M059J (cell line): ENCODE measurements around the gene RALB. TPM values are rescaled to one million over a fixed set of nuclear protein-coding genes. Genes with fewer than 3 reads are reported as not detected.

Experiments
- DNase-seq: peaks from one replicate; pipeline ENCODE4 v3.0.0-alpha.2; 2012; ENCODE audit warnings: low read depth
- total RNA-seq: library from RNA; depleted of rRNA; stranded (reverse); fragments of >200 nt; shearing (Covaris generic); gene quantifications from 2 replicates; pipeline ENCODE4 v1.2.3, GENCODE V29; 2014; rRNA removed

RALB gene, protein sequence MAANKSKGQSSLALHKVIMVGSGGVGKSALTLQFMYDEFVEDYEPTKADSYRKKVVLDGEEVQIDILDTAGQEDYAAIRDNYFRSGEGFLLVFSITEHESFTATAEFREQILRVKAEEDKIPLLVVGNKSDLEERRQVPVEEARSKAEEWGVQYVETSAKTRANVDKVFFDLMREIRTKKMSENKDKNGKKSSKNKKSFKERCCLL
- total RNA-seq, result 88.1 and 92.1 TPM in 2 replicates

DNA sequence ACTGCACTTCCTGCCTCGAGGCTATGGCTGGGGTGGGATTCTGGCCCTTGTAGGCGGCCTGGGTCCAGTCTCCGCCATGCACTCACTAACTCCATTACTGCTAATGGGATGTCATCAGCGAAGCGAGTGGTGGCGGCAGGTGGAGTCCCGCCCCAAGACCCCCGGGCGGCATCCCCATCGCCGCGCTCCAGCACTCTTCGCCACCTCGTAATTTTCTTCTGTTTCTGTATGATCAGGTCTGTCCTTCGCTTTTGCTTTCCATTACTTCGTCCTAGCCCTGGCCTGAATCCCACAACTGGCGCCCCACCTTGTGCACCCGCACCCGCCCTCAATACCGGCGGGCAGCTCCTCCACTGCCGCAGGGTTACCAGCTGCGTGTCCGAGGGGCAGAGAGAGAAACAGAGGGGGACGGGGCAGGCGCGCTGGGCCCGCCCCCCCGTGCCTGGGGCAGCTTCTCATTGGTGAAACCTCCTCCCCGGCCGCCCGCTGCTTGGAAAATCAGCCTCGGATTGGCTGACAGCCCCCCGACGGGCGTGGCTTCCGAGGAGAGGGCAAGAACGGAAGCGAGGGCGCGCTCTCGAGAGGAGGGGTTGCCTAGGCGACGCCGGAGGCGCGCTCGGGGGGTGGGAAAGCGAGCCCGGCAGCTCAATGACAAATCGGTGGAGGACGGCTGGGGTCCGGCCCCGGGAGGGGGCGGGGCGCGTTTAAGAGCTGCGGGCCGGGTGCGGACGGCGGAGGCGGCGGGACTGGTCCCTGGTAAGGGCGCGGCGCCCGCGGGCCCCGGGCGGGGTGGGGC, at the start of gene RALB:
Gene RALB (plus strand): TSS at position 628 of the 796 bp plus-strand sequence. CDS start 25,813 bp downstream, outside the sequence.
- peak; percentile 97 for DNase-seq

DNA sequence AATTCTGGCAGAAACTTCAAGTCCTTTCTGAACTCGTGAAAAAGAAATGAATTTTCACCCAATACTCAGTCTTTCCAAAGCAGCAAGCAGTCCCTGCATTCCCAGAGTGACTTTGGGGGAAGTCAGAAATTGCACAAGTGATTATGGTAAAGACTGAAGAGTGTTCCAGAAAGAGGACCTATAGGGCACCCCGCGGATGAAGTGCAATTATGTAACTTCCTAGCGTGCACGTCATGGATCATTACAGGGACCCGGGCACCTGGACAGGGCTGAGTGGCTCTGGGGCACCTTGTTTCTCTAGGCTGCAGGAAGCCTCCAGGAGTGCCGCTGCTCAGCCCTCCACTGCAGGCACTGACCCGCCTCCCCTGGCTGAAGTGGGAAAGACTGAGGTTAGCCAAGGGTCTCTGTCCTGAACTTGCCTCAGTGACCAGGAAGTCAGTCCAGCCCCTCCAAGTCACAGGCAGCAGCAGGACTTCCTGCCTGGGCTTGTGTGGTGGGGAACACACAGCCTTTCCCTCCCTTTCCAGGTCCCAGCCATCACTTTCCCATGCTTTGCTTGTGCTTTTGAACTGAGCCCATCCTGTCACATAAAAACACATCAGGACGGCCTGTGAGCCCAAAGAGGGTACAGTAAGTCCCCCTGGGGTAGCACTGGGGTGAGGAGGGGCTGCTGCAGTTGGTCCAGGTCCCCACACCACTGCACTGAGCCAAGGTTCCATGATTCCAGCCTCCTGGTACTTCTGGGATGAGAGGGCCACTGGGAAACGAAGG, 49.2 kb upstream of the RALB start:
- no peak for DNase-seq

DNA sequence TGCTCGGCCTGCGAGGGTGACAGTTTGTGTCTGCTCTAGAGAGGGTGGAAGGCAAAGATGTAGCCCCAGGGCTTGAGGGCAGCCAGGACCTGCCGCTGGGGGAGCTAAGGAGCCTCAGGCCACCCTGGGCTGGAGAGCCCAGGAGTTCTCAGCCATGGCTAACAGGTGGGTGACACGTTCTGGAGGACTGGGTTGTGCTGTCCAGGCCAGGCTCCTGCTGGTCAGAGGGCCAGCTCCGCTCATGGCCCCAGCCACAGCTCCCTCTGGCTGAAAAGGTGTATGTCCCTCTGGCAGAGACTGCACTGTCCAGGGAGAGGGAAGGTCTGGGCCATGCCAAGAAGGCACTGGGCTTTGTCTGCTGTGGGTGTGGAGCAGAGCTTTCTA, 48.6 kb upstream of the RALB start:
- DNase-seq, result peak; percentile 22

DNA sequence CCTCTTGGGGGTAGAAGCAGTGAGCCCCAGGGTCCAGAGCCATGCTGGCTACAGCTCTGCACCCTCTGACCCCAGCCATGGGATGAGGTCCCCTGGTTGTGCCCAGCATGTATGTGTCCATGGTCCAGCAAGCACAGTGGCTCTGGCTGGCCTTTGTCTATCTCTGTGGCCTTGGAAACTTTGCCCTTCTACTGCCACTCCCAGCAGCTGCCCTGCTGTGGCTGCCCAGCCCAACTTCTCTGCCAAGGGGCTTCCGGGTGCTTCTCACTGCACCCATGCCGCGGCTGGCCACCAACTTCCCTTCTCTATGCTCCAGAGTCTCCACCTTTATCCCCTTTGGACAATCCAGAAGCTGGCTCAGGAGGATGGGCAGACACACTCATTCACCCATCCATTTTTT, 48.2 kb upstream of the RALB start:
- DNase-seq, result no peak

DNA sequence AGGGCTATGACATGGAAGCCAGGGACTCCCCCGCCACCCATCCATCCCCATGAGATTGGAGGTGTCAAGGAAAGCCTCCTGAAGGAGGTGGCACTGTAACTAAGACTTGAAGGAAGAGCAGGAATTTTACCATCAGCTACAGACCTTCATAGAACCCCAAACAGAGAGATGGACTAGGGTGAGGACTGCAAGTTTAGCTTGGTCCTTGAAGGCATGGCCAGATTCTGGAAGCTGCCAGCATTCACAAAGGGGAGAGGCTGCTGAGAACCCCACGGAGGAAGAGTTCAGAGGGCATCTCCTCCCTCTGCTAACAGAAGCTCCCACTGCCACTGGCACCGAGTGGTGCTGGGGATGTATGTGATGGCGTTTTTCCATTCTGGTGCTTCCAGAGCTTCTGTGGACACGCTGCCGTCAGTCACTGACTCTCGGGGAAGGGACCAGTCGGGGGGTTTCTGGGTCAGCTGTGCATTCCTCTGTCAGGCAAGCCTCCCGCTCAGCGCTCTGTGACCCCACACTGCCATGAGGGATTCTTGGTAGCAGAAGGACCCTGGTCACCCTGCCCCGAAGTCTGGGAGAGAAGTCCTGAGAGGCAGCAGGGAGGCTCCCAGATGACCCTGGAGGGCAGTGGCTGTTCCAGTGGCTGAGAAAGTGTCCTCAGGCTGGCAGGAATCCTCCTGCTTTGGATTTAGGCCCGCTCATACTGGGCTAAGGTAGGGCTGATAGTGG, 47.5 kb upstream of the RALB start:
- no peak for DNase-seq

DNA sequence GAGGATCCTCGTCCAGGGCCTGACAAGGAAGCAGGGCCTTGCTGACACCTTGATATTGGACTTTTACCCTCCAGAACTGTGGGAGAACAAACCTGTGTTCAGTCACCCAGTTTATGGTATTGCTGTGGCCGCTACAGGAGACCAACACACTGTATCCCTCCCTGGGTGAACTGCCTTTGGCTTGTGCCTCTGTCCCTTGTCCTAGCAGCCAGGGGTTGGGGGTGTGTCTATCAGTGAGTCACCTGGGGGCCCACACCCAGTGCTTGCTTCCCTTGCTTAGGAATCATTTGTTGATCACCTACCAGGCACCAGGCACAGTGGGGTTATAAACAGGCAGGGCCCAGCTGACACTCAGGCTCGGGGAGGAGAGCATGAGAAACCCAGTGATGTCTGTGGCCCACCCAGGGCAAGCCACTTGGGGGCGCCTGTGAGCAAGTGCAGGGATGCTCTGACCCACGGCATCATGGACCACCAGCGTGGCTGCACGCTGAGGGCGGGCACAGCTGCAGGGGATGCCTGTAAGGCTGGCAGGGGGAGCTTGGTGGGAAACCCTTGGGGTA, 46.5 kb upstream of the RALB start:
- no peak for DNase-seq

DNA sequence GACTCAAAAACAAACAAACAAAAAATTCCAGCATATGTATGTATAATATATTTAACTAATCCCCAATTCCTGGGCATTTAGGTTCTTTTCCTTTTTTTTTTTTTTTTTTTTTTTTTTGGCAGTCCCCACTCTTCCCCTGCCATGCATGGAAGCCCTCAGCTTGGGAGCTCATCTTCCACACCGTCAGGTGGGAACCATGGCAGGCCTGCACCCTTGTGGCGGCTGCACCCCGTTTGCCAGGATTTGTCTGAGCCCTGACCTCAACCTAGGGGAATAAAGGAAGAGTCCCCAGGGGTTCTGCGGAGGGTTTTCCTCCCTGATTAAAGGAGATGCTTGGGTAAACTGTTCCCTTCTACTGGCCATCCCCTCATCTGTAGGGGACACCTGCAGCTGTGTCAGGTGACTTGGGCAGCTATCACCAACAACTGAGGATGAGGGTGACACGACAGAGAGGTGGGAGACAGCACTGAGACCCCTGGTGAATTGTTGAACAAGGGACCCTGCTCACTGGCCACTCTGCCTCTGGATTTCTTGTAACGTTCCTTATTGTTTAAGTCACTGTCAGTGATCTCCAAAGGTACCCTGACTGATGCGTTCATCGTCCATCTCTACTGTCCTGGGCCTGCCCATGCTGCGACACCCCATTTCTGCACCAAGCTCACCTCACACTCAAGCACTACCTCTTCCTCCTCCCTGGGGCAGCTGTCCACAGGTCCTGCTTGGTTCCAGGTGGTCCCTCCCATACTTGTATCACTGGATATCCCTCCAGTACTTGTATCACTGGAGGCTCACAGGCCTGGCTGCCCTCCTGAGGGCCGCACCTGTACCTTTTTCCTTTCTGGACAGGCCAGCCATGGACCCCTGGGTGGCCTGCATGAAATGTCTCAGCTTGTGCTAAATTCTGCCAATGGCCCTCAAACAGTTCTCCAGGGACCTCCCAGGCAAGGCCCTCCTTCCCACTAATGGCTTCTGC, 44.0 kb upstream of the RALB start:
- DNase-seq, result no peak

DNA sequence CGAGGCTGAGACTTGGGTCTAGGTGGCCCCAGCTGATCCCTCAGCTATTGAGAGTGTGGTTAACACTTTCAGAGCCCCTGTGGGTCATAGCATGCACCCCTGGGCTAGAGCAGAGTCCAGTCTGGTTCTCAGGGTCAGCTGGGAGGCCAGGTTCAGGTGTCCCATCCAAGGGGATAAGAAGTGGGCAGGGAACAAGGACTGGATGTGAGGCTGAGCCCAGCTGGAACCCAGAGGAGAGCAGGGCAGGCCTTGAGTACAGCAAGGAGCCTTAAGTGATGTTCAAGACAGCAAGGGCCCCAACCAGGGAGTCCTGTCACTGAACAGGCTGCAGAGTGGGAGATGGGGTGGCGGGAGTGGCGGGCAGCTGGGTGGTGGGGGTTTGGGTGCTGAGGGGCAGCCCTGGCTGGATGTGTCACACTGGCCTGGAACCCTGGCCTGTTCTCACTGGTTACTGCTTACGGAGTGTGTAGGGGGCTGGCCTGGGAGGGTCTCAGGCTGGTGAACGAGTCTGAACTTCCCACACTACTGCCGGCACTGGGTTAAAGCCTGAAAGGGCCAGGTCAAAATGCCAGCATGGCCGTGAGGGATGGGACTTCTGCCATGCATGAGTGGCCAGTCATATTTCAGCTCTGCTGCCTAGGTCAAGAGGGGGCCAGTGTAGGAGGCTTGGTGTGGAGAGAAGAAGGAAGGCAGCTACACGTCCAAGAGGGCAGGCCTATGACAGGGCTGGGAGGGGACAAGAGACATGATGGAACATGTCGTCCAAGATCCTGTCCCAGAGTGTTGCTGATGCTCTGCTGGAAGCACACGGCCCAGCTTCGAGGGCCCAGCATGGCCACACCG, 43.0 kb upstream of the RALB start:
- DNase-seq, result no peak

DNA sequence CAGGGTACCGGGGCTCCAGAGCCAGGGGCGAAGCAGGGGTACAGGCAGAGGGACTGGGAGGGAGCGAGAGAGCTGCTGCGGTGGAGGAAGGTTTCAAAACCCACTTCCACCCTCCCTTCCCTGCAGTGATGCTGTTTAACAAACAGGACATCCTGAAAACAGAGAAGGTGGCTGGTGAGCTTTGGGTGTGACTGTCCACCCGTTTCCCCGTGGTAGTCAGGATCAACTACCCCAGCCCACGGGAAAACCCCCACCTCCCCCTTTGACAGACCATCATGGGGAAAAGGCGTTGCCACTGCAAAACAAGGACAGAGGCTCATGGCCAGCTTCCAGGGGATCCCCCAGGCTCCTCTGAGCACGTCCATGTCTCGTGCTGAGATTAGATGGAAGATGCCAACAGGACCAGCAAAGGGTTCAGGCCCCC, 42.4 kb upstream of the RALB start:
- no peak for DNase-seq

DNA sequence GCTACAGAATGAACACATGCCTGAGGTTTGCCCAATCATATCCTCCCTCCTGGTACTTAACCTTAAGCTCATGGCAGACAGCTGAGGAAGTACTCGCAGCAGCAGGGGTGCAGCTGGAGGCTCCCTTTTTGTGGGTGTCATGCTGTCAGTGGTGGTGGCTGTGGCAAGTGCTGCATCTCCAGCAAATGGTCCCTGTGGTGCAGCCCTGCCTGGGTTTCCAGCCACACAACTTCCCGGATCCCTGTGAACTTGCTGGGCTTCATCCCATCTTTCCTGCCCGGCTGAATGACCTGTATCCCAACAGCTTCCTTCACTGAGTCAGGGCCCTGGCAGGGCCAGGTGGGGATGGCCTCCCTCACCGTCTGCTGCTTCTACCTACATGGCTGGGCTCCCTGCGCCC, 34.5 kb upstream of the RALB start:
- DNase-seq, result no peak

DNA sequence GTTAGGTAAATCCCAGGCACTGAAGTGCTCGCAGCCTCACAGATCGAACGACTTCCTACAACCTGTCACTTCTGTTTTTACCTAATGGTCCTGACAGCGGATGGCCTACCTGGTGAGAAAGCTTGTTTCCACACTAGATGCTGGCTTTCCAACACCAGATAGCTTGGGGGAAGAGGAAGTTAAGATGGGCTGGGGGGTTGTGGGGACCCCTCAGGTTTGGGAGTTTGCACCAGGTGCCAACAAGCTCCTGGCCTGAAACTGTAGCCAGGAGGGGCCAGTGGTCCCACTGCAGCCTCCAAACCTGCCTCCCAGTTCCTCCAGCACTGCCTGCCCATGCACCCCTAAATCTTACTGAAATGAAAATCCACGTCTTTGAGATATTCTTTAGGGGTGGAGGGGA, 33.4 kb upstream of the RALB start:
- DNase-seq, result no peak

DNA sequence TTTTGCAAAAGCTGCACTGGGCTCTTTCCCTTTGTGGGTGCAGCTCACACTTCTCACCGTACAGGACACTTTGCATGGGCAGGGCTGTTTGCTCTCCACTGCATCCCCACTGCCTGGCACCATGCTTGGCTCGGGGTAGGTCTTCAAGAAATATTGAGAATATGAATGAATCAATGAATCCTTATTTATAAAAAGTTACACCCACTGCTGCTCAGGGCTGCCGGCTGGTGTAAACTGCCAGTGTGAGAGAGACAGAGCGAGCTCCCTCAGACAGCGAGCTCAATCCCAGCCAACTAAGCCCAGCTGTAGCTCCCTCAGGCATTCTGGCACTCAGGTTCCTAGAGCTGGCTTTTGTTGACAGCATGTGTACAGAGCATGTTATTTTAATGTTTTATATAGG, 32.9 kb upstream of the RALB start:
- no peak for DNase-seq

DNA sequence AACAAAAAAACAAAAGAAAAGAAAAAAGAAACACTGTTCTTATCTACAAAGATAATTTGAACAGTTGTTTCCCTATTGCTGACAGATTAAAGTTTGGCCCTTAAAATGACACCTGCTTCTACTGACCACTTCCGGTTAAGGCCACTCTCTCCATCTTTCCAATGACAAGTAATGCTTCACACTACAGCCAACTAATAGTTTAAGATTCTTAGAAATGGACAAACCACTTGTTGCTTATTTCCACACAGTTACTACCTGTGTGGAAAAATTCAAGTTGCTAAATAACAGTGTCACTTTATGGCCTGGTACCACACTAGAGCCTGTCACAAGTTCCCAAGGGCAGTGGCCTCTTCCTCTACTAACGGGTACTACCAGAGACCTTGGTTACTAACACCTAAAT, 31.9 kb upstream of the RALB start:
- DNase-seq, result no peak

DNA sequence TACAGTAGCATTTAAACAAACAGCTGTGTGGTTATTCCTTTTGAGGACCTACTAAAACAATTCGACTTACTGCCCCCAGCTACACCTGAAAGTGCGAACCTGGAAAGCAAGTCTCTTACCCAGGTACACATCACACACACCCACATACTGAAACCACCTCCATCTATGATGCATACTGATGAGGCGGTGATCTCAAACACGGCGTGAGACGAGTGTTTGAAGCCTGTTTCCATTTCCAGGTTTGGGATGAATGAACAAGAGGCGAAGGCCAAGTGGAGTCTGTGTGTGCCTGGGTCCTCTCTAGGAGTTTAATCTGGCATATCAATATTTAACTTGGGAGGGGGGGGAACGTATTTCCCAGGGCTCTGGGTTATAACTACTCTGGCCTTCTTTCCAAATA, 31.0 kb upstream of the RALB start:
- DNase-seq, result no peak

DNA sequence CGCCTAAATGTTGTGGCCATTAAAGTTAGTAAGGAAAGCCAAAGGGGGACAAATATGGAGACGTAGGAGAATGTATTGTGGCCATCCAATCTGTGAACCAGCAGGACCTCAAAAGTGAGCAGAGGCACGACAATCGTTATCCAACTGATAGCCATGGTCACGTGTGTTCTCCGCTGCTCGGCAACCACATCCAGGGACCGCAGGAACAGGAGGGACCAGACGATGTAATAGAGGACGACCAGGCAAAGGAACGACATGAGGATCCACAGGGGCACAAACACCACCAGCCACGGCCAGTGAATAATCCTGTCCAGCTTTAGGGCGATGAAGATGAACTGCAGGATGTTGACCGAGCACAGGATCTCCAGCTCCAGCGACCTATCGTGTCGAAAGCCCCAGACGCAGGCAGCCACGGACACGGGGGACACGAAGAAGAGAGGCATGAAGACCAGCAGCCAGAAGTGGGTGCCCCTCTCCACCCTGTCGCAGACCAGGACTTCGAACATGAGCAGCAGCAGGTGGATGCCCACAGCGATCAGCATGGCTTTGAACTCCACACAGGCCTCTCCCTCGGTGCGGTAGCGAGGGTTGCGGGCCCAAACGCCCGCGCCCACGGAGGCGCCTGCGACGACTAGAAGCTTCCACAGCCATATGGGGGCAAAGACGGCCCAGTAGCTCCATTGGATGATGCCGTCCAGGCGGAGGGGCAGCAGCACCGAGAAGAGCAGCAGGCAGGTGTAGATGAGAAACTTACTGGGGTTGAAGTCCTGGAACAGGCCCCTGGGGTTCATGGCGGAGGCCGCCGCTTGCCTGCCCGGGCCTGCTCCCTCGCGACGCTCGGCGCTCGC, 30.2 kb upstream of the RALB start:
- no peak for DNase-seq

DNA sequence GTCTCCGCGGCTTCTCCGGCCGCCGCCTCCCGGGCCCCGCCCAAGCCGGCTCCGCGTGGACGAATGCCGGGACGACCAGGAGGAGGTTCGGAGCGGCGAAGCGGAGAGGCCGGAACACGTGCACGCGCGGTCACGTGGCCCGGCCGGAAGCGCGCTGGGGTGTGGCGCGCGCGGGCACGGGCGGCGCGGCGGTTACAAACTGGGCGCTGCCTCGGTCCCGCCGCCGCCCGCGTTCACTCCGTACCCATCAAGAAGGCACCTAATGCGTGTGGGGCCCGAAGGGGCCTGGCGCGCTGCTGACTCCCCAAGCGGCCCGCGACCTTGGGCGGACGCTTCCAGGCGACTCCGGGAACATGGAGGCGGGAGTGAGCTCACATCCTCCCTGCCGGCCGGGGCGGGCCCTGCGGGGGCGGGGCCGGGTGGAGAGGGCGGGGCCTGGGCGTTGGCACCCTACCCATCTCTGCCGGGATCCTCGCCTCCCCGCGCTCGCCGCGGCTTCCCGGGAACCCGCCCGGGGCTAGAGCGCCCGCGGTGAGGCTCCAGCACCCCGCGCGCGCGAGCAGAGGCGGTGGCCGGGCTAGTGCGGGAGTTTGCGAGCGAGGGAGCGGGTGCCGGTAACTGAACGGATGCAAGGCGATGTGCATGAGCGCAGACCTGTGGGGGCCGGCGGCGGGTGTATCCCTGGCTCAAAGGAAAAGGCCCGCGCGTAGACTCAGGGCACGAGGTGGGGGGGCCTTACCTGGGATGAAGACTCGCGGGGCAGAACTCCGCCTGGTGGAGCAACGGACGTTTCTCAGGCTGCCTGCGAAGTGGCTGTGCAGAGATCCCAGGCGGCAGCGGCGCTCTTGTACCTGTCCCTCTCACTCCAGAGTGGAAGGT, 29.4 kb upstream of the RALB start, which contains the start of gene TMEM185B:
Gene TMEM185B (minus strand): TSS at position 367 of the 879 bp plus-strand sequence. CDS start 424 bp downstream, outside the sequence.
- DNase-seq, result peak; percentile 76

DNA sequence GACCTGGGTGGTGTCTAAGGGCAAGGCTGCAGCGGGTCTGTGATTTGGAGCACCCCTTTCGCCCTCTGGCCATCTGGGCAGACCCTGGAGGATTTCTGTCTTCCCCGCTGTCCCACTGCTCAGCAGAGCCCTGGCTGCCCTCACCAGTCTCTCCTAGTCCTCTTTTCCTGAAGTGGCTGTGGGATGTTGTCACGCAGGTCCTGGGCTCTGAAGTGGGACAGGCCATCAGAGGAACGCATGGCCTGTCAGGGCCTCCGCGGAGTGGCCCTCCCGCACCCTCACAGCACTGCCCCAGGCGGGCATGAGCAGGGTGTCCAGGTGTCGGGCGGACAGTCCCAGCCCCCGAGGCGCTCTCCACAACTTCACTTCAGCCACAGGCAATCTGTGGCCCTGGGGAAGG, 28.4 kb upstream of the RALB start:
- DNase-seq, result no peak
